ENCODE measurements around the gene ZNF792. TPM values are rescaled to one million over a fixed set of nuclear protein-coding genes. Genes with fewer than 3 reads are reported as not detected.

The ZNF792 gene
- polyA plus RNA-seq, 1 of the 3 experiments (the other 2 are of a cell fraction), result 1.5 TPM

- no peak overlapping the region for H3K27ac ChIP-seq (ENCODE audit: low read depth in 2 of 2, low read length in 1 of 2)
- no peaks in the 10 kb centered on the region for H4K20me1 ChIP-seq (ENCODE audit: insufficient read depth)
- no peaks in the 10 kb centered on the region for H3K9me2 ChIP-seq
- no peaks in the 10 kb centered on the region for H3F3A ChIP-seq (replicated peaks; ENCODE audit: insufficient read depth)
- H3K4me3 ChIP-seq (ENCODE audit: low read depth in 2 of 2, low read length in 1 of 2), result no peak overlapping the region
- no peak for DNase-seq
- peaks cover 15 to 21% of the 10 kb centered on the region in 2 experiments for H3K36me3 ChIP-seq (replicated peaks in 1 of 2; ENCODE audit: control insufficient read depth in 1 of 2, insufficient read depth in 2 of 2, low read length in 1 of 2)
- 97% methylated on average over 4 of the region's 4 CpGs for WGBS (ENCODE audit: low lambda C conversion rate)
- no peak overlapping the region for H3K9ac ChIP-seq
- ChIA-PET CTCF (interaction anchor here (0.9 kb wide), 1 partner anchor 130 kb away, joined by 3 read pairs; no protein-coding TSS in a partner anchor), POLR2A (interaction anchor here (1.0 kb wide), 1 partner anchor 9 kb away, joined by 3 read pairs; no protein-coding TSS in a partner anchor)
- 0 out of 2 replicates have a peak, but pooled peaks cover 4% of the 10 kb centered on the region for H3K9me3 ChIP-seq
- no peaks in the 10 kb centered on the region for H3K4me1 ChIP-seq (ENCODE audit: control insufficient read depth in 1 of 2, insufficient read depth in 2 of 2, low read depth in 1 of 2, low read length in 1 of 2)
- no peak overlapping the region for H2AFZ ChIP-seq (ENCODE audit: low read depth)
- TF ChIP-seq FOXJ3 (CRISPR knock-in tag; IDR thresholded peaks at IDR 0.05) (no peak), FOSL2 (IDR thresholded peaks at IDR 0.05; ENCODE audit: borderline replicate concordance, low read depth) (no peak), TEAD4 (IDR thresholded peaks at IDR 0.05; ENCODE audit: borderline replicate concordance, insufficient read depth) (no peak), JUND (IDR thresholded peaks at IDR 0.05) (no peak), MXI1 (IDR thresholded peaks at IDR 0.05; ENCODE audit: low read depth, low read length) (no peak), RCOR1 (IDR thresholded peaks at IDR 0.05; ENCODE audit: low read length) (no peak), REST (IDR thresholded peaks at IDR 0.05; ENCODE audit: low read depth, low read length) (no peak)
- TF ChIP-seq, protein P1, sequence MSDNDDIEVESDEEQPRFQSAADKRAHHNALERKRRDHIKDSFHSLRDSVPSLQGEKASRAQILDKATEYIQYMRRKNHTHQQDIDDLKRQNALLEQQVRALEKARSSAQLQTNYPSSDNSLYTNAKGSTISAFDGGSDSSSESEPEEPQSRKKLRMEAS (IDR thresholded peaks at IDR 0.05; ENCODE audit: low read depth), result no peak
- TF ChIP-seq, protein P2, sequence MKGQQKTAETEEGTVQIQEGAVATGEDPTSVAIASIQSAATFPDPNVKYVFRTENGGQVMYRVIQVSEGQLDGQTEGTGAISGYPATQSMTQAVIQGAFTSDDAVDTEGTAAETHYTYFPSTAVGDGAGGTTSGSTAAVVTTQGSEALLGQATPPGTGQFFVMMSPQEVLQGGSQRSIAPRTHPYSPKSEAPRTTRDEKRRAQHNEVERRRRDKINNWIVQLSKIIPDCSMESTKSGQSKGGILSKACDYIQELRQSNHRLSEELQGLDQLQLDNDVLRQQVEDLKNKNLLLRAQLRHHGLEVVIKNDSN (IDR thresholded peaks at IDR 0.05; ENCODE audit: borderline replicate concordance, low read depth), result no peak
- H3K4me2 ChIP-seq, result no peak overlapping the region
- H3K79me2 ChIP-seq (ENCODE audit: insufficient read depth), result no peaks in the 10 kb centered on the region
- no peaks in the 10 kb centered on the region for H3K27me3 ChIP-seq (ENCODE audit: insufficient read depth)
Measured at GRCh38 chr19:34936184-34936583, 27.8 kb downstream of the ZNF792 start.

DNA sequence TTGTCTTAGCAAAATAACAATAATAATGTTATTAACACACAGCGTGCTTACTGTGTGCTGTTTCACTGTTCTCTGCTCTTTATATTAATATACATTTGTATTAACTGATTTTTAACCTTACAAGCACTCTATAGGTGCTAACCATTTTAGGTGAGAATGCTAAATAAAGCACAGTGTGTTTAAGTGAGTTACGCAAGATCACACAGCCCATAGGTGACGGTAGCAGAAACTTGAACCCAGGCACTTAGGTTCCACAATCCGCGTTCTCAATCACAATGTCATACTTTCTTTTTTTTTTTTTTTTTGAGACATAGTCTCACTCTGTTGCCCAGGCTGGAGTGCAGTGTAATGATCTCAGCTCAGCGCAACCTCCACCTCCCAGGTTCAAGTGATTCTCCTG, 31.5 kb downstream of the ZNF792 start:
- Histone ChIP-seq H3K36me3 (replicated peaks in 1 of 2; ENCODE audit: control insufficient read depth in 1 of 2, insufficient read depth in 2 of 2, low read length in 1 of 2) (peaks cover 15 to 26% of the 10 kb centered on the region in 2 experiments), H3K27ac (ENCODE audit: low read depth in 2 of 2, low read length in 1 of 2) (no peak overlapping the region), H3K4me1 (ENCODE audit: control insufficient read depth in 1 of 2, insufficient read depth in 2 of 2, low read depth in 1 of 2, low read length in 1 of 2) (peaks cover 0 to 2% of the 10 kb centered on the region in 2 experiments; a peak in 1 of 4 replicates), H2AFZ (ENCODE audit: low read depth) (no peak overlapping the region), H3K9me3 (no peaks in the 10 kb centered on the region), H3K79me2 (ENCODE audit: insufficient read depth) (no peaks in the 10 kb centered on the region), H3K9ac (no peak overlapping the region), H3K4me3 (ENCODE audit: low read depth in 2 of 2, low read length in 1 of 2) (no peak overlapping the region), H3K4me2 (no peak overlapping the region), H3K27me3 (ENCODE audit: insufficient read depth) (no peaks in the 10 kb centered on the region), H3K9me2 (no peaks in the 10 kb centered on the region), H3F3A (replicated peaks; ENCODE audit: insufficient read depth) (no peaks in the 10 kb centered on the region), H4K20me1 (ENCODE audit: insufficient read depth) (no peaks in the 10 kb centered on the region)
- no peak for DNase-seq
- ChIA-PET POLR2A (no interaction called here), CTCF (no interaction called here)
- WGBS (ENCODE audit: low lambda C conversion rate), result 94% methylated on average over 6 of the region's 6 CpGs
- TF ChIP-seq SMC3 (IDR thresholded peaks at IDR 0.05; ENCODE audit: low read depth, low read length), result no peak
- TF ChIP-seq, protein P3, sequence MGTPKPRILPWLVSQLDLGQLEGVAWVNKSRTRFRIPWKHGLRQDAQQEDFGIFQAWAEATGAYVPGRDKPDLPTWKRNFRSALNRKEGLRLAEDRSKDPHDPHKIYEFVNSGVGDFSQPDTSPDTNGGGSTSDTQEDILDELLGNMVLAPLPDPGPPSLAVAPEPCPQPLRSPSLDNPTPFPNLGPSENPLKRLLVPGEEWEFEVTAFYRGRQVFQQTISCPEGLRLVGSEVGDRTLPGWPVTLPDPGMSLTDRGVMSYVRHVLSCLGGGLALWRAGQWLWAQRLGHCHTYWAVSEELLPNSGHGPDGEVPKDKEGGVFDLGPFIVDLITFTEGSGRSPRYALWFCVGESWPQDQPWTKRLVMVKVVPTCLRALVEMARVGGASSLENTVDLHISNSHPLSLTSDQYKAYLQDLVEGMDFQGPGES (IDR thresholded peaks at IDR 0.05; ENCODE audit: low read depth, low read length), result no peak
- no peak for TF ChIP-seq NFIC (IDR thresholded peaks at IDR 0.05; ENCODE audit: borderline replicate concordance)
- no peak for TF ChIP-seq SIN3A (IDR thresholded peaks at IDR 0.05; ENCODE audit: borderline replicate concordance, low read depth, low read length)
- TF ChIP-seq MEF2A (IDR thresholded peaks at IDR 0.05; ENCODE audit: borderline replicate concordance, low read depth), result no peak
- TF ChIP-seq GATA2 (CRISPR knock-in tag; IDR thresholded peaks at IDR 0.05), result no peak
- TF ChIP-seq FOXM1 (IDR thresholded peaks at IDR 0.05; ENCODE audit: low read depth), result no peak
- no peak for TF ChIP-seq TCF12 (IDR thresholded peaks at IDR 0.05)
- no peak for TF ChIP-seq CTCF (IDR thresholded peaks at IDR 0.05)
- TF ChIP-seq RFX5 (IDR thresholded peaks at IDR 0.05; ENCODE audit: low read length), result no peak
- no peak for TF ChIP-seq YY1 (IDR thresholded peaks at IDR 0.05; ENCODE audit: low read depth)
- no peak for TF ChIP-seq GABPA (IDR thresholded peaks at IDR 0.05; ENCODE audit: low read depth)
- TF ChIP-seq, protein P1 (IDR thresholded peaks at IDR 0.05; ENCODE audit: low read depth), result no peak
- TF ChIP-seq TEAD4 (IDR thresholded peaks at IDR 0.05; ENCODE audit: borderline replicate concordance, insufficient read depth), result no peak
- TF ChIP-seq CHD2 (IDR thresholded peaks at IDR 0.05; ENCODE audit: low read length, partially characterized antibody), result no peak

Measured in SK-N-SH (cell line).